ENCODE data around the gene RFX3.

The RFX3 gene

DNA sequence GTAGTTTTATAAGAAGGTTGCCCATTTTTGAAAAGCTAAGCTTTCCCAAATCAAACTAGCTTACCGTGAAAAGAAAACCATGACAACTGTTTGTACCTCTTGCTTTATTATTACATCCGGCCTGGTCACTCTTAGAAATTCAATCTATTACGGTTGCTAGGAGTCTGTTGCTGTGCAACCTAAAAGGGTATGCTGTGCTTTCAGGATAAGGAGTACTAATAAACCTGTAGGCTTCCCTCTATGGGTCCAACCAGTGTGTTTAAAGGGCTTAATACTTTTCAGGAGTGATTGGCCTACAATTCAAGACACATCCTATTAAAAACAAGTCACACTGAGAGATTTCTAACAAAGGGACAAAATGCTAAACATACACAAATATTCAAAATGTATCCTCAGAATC lies 27.1 kb downstream of the RFX3 start:
- TF ChIP-seq, protein P1, sequence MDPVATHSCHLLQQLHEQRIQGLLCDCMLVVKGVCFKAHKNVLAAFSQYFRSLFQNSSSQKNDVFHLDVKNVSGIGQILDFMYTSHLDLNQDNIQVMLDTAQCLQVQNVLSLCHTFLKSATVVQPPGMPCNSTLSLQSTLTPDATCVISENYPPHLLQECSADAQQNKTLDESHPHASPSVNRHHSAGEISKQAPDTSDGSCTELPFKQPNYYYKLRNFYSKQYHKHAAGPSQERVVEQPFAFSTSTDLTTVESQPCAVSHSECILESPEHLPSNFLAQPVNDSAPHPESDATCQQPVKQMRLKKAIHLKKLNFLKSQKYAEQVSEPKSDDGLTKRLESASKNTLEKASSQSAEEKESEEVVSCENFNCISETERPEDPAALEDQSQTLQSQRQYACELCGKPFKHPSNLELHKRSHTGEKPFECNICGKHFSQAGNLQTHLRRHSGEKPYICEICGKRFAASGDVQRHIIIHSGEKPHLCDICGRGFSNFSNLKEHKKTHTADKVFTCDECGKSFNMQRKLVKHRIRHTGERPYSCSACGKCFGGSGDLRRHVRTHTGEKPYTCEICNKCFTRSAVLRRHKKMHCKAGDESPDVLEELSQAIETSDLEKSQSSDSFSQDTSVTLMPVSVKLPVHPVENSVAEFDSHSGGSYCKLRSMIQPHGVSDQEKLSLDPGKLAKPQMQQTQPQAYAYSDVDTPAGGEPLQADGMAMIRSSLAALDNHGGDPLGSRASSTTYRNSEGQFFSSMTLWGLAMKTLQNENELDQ (tag by site-specific recombination; IDR thresholded peaks at IDR 0.05; ENCODE audit: low read depth), result no peak
- TF ChIP-seq ZBTB20 (tag by site-specific recombination; IDR thresholded peaks at IDR 0.05) (no peak), ZNF404 (tag by site-specific recombination; IDR thresholded peaks at IDR 0.05) (no peak), ZNF701 (tag by site-specific recombination; IDR thresholded peaks at IDR 0.05) (no peak), ZSCAN30 (tag by site-specific recombination; IDR thresholded peaks at IDR 0.05) (no peak), PRDM6 (tag by site-specific recombination; IDR thresholded peaks at IDR 0.05) (no peak), ZNF660 (tag by site-specific recombination; IDR thresholded peaks at IDR 0.05) (no peak), ZBTB44 (tag by site-specific recombination; IDR thresholded peaks at IDR 0.05) (no peak), ZNF416 (tag by site-specific recombination; IDR thresholded peaks at IDR 0.05) (no peak)
- ChIA-PET CTCF (interaction anchor here (0.9 kb wide), 1 partner anchor 58 kb away, joined by 5 read pairs; no protein-coding TSS in a partner anchor), POLR2A (no interaction called here)

DNA sequence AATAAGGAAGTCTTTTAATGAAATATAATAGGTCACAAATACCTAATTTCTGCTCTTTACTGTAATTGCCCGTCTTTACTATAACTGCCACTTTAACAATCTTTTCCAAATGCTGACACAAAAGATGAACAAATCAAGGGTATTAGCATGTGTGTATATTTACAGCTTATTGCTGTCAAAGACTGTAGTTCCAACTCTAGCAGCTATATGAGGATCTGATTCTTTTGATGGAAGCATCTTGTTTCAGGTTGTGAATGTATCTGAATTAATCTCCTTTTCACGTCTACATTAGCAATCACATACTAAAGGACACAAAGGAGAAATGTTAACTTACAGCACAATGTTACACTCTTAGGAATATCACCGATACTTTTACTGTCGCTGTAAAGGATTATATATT lies 27.9 kb downstream of the RFX3 start:
- Histone ChIP-seq H3K9me3 (ENCODE audit: control insufficient read depth, insufficient read depth, low read depth, low read length) (no peaks in the 10 kb centered on the region), H3K36me3 (ENCODE audit: control insufficient read depth in 2 of 2, insufficient read depth in 1 of 2, low read length in 2 of 2) (no peaks in the 10 kb centered on the region), H3K27ac (ENCODE audit: extremely low read depth, low read depth, low read length) (no peak overlapping the region), H3K4me1 (ENCODE audit: control insufficient read depth, insufficient read depth, low read length) (peaks cover 11% of the 10 kb centered on the region), H3K4me3 (ENCODE audit: low read depth, low read length) (no peak overlapping the region)
- POLR2A ChIA-PET, result no interaction called here
- TF ChIP-seq ZNF596 (tag by site-specific recombination; IDR thresholded peaks at IDR 0.05) (no peak), ZFP69B (tag by site-specific recombination; IDR thresholded peaks at IDR 0.05) (no peak), ZNF555 (tag by site-specific recombination; conservative IDR thresholded peaks at IDR 0.05) (no peak), SALL2 (tag by site-specific recombination; IDR thresholded peaks at IDR 0.05; ENCODE audit: borderline replicate concordance) (no peak), REPIN1 (tag by site-specific recombination; IDR thresholded peaks at IDR 0.05; ENCODE audit: low read depth) (no peak), ZNF146 (tag by site-specific recombination; IDR thresholded peaks at IDR 0.05) (no peak), ZNF473 (tag by site-specific recombination; IDR thresholded peaks at IDR 0.05) (no peak), ZNF140 (tag by site-specific recombination; IDR thresholded peaks at IDR 0.05) (no peak), ZNF416 (tag by site-specific recombination; IDR thresholded peaks at IDR 0.05) (no peak), ZNF311 (tag by site-specific recombination; IDR thresholded peaks at IDR 0.05; ENCODE audit: borderline replicate concordance) (no peak), ZNF560 (tag by site-specific recombination; IDR thresholded peaks at IDR 0.05; ENCODE audit: borderline replicate concordance) (no peak)
- TF ChIP-seq, protein P2, sequence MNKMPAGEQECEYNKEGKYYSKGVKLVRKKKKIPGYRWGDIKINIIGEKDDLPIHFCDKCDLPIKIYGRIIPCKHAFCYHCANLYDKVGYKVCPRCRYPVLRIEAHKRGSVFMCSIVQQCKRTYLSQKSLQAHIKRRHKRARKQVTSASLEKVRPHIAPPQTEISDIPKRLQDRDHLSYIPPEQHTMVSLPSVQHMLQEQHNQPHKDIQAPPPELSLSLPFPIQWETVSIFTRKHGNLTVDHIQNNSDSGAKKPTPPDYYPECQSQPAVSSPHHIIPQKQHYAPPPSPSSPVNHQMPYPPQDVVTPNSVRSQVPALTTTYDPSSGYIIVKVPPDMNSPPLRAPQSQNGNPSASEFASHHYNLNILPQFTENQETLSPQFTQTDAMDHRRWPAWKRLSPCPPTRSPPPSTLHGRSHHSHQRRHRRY (tag by site-specific recombination; IDR thresholded peaks at IDR 0.05), result no peak
- TF ChIP-seq, protein P3, sequence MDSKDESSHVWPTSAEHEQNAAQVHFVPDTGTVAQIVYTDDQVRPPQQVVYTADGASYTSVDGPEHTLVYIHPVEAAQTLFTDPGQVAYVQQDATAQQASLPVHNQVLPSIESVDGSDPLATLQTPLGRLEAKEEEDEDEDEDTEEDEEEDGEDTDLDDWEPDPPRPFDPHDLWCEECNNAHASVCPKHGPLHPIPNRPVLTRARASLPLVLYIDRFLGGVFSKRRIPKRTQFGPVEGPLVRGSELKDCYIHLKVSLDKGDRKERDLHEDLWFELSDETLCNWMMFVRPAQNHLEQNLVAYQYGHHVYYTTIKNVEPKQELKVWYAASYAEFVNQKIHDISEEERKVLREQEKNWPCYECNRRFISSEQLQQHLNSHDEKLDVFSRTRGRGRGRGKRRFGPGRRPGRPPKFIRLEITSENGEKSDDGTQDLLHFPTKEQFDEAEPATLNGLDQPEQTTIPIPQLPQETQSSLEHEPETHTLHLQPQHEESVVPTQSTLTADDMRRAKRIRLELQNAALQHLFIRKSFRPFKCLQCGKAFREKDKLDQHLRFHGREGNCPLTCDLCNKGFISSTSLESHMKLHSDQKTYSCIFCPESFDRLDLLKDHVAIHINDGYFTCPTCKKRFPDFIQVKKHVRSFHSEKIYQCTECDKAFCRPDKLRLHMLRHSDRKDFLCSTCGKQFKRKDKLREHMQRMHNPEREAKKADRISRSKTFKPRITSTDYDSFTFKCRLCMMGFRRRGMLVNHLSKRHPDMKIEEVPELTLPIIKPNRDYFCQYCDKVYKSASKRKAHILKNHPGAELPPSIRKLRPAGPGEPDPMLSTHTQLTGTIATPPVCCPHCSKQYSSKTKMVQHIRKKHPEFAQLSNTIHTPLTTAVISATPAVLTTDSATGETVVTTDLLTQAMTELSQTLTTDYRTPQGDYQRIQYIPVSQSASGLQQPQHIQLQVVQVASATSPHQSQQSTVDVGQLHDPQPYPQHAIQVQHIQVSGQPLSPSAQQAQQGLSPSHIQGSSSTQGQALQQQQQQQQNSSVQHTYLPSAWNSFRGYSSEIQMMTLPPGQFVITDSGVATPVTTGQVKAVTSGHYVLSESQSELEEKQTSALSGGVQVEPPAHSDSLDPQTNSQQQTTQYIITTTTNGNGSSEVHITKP (tag by site-specific recombination; IDR thresholded peaks at IDR 0.05), result no peak
- TF ChIP-seq, protein P4, sequence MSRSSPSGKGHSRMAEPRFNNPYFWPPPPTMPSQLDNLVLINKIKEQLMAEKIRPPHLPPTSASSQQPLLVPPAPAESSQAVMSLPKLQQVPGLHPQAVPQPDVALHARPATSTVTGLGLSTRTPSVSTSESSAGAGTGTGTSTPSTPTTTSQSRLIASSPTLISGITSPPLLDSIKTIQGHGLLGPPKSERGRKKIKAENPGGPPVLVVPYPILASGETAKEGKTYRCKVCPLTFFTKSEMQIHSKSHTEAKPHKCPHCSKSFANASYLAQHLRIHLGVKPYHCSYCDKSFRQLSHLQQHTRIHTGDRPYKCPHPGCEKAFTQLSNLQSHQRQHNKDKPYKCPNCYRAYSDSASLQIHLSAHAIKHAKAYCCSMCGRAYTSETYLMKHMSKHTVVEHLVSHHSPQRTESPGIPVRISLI (tag by site-specific recombination; IDR thresholded peaks at IDR 0.05), result no peak
- CTCF ChIA-PET, result interaction anchor here (0.9 kb wide), 1 partner anchor 57 kb away, joined by 5 read pairs; no protein-coding TSS in a partner anchor

More for the DNA sequence above, 27.1 kb downstream of the RFX3 start:
- H3K4me3 ChIP-seq (ENCODE audit: low read depth, low read length), result no peak overlapping the region
- no peak overlapping the region for H3K27ac ChIP-seq (ENCODE audit: extremely low read depth, low read depth, low read length)
- peaks cover 11% of the 10 kb centered on the region for H3K4me1 ChIP-seq (ENCODE audit: control insufficient read depth, insufficient read depth, low read length)
- no peaks in the 10 kb centered on the region for H3K9me3 ChIP-seq (ENCODE audit: control insufficient read depth, insufficient read depth, low read depth, low read length)
- H3K36me3 ChIP-seq (ENCODE audit: control insufficient read depth in 2 of 2, insufficient read depth in 1 of 2, low read length in 2 of 2), result no peaks in the 10 kb centered on the region
